NCI-H69 (cell line): ENCODE measurements around the gene MEIS1.

Experiments used
- DNase-seq: peaks from one replicate; lab custom pipeline; 2025; lab: John Stamatoyannopoulos, UW

MEIS1 gene

DNA sequence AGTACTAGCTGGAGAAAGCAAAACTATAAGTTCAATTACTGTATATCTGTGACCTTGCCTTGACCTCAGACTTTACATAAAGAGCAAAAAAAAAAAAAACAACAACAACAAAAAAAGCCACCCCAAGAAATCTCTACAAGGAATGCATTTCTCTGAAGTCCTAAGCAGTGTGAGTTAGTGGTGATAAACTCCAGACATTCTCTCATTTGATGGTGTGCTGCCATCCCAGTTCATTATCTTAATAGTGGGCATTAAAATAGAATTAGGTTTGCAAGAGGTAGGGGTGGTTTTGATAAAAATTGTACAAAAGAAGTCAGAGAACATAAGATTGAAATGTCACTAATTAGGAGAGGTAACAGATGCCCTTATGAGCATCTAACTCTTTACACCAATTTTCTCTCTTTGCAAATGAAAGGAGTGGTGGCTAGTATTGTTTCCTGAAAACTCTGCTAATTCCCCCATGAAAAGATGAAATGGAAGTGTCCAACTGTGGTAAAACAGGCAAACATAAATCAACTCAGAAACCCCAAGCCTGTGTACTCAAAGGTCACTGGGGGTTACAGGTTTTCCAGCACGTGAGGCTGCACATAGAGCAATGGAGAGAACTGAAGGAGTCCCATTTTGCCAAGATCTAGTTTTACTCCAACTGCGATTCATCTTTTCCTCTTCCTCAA, 131.9 kb downstream of the MEIS1 start:
- peak; percentile 92 for DNase-seq

DNA sequence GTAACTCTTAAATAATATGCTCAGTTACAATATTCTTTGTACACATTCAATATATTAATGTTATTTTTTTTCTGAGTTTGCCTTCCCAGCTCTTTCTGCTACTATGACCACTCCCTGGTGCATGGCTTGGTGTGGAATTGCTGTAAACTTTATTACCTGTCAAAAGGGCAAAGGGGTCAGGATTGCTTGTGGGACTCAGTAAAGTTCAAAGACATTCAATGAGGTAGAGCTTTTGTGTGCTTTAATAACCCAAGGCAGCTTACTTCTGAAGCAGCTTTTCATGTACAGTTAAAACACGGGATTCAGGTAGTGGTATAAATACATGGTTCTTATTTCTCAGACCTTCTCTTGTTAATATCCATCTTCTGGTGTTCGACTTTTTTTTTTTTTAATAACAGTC, 132.8 kb downstream of the MEIS1 start:
- DNase-seq = peak; percentile 45

- DNase-seq = no peak
These were observed 133.8 kb downstream of the MEIS1 start for GRCh38 chr2:66568650-66569300.

DNA sequence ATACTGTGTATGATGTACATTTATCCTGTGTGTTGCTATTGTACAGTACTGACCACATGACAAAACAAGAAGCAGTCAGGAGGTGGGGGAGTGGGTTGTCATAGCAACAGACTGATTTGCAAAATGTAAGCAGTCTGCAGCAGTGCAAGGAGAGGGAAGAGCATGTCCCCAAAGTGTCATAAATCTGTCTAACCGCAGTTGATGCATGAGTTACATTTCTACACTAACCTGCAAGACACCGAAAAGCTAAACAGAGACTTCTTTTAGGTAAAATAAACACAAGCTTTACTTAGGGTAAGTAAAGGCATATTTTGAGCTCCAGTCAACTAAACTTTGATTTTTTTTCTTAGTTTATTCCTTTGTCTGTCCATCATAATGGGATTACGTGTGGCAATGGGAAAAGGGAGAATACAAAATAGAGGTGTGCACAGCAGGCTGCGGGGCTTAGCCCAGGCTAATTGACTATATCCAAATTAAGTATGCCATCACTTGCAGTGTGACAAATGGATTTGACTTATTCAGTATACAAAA, 134.5 kb downstream of the MEIS1 start:
- DNase-seq = peak; percentile 92

GRCh38 chr2:66569974-66570373, 135.0 kb downstream of the MEIS1 start:
- no peak for DNase-seq

- no peak for DNase-seq
These were observed 135.5 kb downstream of the MEIS1 start for GRCh38 chr2:66570471-66570870.

DNA sequence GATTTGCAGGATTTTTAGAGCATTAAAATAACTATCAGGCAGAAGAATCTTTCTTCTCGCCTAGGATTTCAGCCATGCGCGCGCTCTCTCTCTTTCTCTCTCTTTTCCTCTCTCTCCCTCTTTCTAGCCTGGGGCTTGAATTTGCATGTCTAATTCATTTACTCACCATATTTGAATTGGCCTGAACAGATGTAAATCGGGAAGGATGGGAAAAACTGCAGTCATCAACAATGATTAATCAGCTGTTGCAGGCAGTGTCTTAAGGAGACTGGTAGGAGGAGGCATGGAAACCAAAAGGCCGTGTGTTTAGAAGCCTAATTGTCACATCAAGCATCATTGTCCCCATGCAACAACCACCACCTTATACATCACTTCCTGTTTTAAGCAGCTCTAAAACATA, 137.0 kb downstream of the MEIS1 start:
- DNase-seq = peak; percentile 16

DNA sequence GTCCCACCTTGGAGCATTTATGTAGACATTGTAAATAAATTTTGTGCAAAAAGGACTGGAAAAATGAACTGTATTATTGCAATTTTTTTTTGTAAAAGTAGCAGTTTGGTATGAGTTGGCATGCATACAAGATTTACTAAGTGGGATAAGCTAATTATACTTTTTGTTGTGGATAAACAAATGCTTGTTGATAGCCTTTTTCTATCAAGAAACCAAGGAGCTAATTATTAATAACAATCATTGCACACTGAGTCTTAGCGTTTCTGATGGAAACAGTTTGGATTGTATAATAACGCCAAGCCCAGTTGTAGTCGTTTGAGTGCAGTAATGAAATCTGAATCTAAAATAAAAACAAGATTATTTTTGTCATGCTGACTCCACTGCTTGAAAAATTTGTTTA, 137.5 kb downstream of the MEIS1 start:
- no peak for DNase-seq

DNA sequence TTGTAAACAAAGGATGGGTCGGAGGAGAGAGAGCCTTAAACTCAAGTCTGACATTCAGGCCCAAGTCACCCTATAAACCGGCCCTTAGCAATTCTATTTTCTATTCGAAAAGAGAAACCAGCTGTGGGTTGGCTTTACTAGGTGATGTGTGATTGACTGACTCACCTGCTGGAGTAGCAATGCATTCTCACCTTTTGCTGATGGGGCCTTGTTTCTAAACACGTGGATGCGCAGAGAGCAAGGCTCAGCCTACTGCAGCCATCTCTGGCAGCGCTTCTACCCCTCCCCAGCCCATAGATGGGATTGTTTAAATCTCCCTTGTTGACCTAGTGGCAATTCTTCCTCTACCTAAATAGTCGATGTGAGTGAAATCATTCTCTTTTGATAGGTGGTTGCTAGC, 138.5 kb downstream of the MEIS1 start:
- peak; percentile 85 for DNase-seq

DNA sequence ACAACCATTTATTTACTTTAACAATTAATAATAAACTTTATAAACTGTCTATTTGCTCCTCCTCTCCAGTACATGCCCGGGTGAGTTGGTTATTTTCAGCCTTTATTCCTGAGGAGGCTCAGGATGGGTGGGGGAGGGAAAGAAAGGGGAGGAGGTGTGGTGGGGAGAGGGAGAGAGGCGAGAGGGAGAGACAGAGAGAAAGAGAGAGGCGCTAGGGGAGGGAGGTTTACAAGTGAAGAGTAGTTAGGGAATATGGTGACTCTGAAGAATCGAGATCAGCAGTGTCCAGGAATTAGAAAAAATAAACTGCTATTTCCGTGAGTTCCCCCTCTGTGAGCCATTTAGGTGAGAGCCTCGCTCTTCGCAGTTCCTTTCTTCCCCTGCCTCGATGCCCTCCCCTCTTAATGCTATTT, 138.9 kb downstream of the MEIS1 start:
- peak; percentile 87 for DNase-seq

DNA sequence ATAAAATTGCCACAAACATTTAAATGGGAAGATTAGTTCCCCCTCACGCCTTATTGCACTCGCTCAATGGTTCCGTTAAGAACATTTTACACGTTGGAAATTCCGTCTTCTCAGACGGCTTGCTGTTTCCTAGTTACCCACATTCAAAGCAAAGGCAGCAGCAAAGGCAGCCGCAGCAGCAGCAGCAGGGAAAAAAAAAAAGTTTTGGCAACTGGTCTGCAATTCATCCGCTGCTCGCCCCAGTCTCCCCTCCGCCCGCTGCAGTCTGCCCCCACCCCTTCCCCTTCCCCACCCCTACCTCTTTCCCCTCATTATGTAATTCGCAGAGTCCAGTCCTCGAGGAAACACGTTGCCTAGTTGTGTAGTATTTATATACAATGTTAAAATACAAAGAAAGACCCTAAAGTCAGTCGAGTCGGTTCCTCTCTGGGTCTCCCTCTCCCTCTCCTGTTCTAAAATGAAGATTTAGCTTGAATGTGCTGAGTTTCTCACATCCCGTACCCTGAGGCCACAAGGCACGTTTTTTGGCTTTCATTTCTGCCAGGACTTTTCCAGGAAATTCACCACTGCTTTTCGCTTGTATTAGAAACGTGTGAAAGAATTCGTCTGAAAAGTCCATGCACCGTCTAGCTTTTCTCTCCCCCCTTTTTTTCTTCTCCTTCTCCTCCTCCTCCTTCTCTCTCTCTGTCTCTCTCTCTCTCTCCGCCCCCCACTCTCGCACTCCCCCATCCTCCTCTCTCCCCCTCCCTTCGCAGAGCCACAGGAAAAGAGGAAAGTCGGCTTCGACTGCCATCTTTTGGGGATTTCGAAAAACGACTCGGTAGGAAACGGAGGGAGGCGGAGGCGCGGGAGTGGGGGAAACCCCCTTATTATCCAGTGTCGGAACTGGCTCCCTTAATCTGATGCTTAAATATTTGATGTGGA, 140.0 kb downstream of the MEIS1 start:
- DNase-seq = peak; percentile 91

- DNase-seq = peak; percentile 64
These were observed 140.8 kb downstream of the MEIS1 start for GRCh38 chr2:66575625-66576310.

DNA sequence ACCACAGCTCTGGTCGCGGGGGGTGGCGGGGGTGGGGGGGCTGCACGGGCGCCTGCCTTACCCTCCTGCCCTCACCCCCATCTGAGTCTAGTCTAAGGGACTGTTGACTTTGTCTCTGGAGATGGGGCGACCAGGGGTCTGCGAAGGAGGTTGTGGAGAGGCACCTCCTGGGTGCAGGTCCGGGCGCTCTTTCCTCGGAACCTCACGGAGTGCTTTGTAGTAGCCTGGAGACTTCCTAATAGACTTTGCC, 141.3 kb downstream of the MEIS1 start:
- DNase-seq = no peak

- DNase-seq = peak; percentile 80
These were observed 141.8 kb downstream of the MEIS1 start for GRCh38 chr2:66576561-66577320.

DNA sequence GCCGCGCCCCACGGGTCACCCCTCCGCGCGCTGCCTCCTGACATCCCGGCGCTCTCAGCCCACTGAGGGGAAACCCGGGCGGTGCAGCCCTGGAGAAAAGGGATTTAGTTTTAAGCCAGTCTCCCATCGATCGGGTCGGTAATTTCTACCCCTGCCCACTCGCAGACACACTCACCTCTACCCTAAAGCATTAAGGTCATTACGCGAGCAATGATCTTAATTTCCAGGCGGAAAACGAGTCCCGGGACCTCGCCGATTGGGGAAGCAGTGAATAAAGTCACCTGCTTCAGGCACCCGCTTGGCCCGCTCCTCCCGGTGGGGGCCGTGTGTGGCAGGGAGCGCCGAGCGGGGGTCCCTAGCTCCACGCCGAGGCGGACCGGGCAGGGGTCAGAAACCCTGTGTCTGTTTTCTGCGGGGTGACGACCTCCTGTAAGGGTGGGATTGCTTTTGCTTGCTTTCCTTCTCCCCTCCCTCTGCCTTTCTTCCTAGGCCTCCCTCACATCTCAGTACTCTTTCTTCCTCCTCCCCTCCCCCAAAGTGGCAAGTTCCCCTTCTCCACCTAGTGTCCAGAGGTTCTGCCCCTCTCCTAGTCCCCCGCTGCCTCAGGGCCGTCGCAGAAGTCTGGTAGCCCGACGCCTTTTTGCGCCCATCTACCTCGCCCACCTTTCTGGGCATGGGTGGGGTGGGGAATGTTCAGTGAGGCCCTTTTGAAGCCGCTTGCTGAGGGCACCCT, 142.6 kb downstream of the MEIS1 start:
- peak; percentile 81 for DNase-seq

DNA sequence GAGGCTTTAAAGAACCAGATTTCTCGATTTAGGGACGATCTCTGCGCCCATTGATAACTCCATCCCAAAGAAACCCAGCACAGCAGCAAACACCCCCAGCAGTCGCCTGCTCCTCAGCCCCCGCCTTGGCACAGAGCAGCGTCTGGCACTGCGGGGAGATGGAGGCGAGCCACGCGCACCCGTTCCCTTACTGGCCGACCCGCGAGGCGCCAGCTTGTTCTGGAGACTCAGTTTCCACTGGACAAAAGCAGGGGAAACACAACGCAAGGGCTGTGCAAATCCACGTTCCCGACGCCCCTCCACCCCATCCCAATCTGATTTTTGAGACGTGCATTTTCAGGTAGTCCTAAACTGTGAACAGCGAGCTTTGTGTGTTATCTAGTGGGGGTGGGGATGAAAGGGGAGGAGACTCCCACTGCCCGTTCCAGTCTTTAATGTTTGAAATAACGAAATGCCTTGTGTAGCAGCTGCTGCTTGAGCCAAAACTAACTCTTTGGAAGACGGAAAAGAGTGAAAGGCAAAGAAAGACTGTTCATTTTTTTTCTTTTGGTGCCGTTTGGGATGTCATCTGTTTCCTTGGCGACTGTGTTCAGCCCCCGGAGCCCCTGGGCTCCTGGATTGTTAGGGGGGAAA, 143.2 kb downstream of the MEIS1 start:
- peak; percentile 83 for DNase-seq

DNA sequence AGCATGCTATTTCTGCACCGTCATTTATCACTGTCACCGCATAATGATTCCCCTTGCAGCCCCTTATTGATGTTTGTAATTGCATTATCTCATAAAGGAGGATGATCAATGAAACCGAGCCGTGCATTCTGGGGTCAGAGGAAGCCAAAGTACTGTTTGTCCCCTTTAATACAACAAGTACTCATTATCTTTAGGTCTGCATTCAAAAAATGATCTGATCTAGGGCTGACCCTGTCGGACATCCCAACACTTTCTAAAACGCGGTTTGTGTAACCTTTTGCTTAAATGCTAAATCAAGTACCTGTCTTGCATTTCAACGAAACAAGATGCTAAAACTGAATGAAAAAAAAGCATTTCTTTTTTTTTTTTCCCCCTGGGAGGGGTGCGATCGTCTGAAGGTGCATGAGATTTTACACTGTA, 143.8 kb downstream of the MEIS1 start:
- DNase-seq = peak; percentile 83

GRCh38 chr2:66579186-66580126, 144.5 kb downstream of the MEIS1 start:
- no peak for DNase-seq
